Panc1 (cell line): ENCODE data around the gene MED13. TPM values are rescaled to one million over a fixed set of nuclear protein-coding genes. Genes with fewer than 3 reads are reported as not detected.

Experiments
- ATAC-seq: fragments of 200-7000 bp; cut with Tn5 transposase; 2 replicates; pipeline ENCODE4 v1.9.1; 2020; ENCODE audit warnings: mild to moderate bottlenecking, moderate library complexity
- BruUV-seq: library from RNA; stranded (reverse); fragments of 400-500 nt; replicated peaks from 2 replicates; lab custom pipeline; 2021; lab: Mats Ljungman, UMichigan
- CTCF ChIA-PET: fragments of 300-600 bp; sonication (Branson Sonifier 250); formaldehyde crosslinking; loops from one replicate; lab custom pipeline; 2022; ENCODE audit warnings: antibody characterized with exemption; lab: Charles Lee
- POLR2A ChIA-PET: fragments of 300-600 bp; sonication (Branson Sonifier 250); formaldehyde crosslinking; loops from one replicate; lab custom pipeline; 2022; ENCODE audit warnings: antibody characterized with exemption; lab: Charles Lee
- DNase-seq: peaks from one replicate; pipeline ENCODE4 v3.0.0-alpha.2; 2010; ENCODE audit warnings: low read depth, low spot score
- H3K27ac ChIP-seq: 2 replicates; pipeline ENCODE4 v1.5.1; 2011; ENCODE audit warnings: mild to moderate bottlenecking, low read length, inconsistent platforms
- H3K27me3 ChIP-seq: fragments of 200-500 bp; sonication (Bioruptor generic); 2 replicates; pipeline ENCODE4 v1.6.0; 2014; ENCODE audit warnings: low read length, inconsistent platforms; ENCODE audit not compliant: control insufficient read depth, insufficient read depth
- H3K36me3 ChIP-seq: fragments of 200-500 bp; sonication (Bioruptor generic); 2 replicates; pipeline ENCODE4 v1.5.1; 2014; ENCODE audit warnings: inconsistent platforms, mild to moderate bottlenecking, low read length, moderate library complexity; ENCODE audit not compliant: control insufficient read depth, insufficient read depth
- H3K4me1 ChIP-seq: 2 replicates; pipeline ENCODE4 v1.5.1; 2011; ENCODE audit warnings: inconsistent platforms, mild to moderate bottlenecking, low read length, moderate library complexity; ENCODE audit not compliant: control insufficient read depth, insufficient read depth
- H3K4me3 ChIP-seq, 2 experiments: 2 replicates each; pipeline ENCODE4 v1.5.1; 2011 to 2012; ENCODE audit warnings: low read depth in 2 of 2, low read length in 2 of 2, mild to moderate bottlenecking in 2 of 2, inconsistent platforms in 1 of 2, moderate library complexity in 1 of 2
- H3K9me3 ChIP-seq: fragments of 200-500 bp; sonication (Bioruptor generic); 2 replicates; pipeline ENCODE4 v1.5.1; 2014; ENCODE audit warnings: low read depth, mild to moderate bottlenecking, inconsistent platforms, low read length, moderate library complexity; ENCODE audit not compliant: control insufficient read depth, insufficient read depth
- POLR2AphosphoS5 ChIP-seq: IDR thresholded peaks from 2 replicates; pipeline ENCODE4 v1.6.1; 2012; ENCODE audit warnings: mild to moderate bottlenecking, low read depth, low read length, moderate library complexity
- SIN3A ChIP-seq: IDR thresholded peaks from 2 replicates; pipeline ENCODE4 v1.6.1; 2012; ENCODE audit warnings: low read depth, mild to moderate bottlenecking, low read length, moderate library complexity, borderline replicate concordance; ENCODE audit not compliant: insufficient read depth
- TCF7L2 ChIP-seq: IDR thresholded peaks from 2 replicates; pipeline ENCODE4 v1.6.1; 2011; ENCODE audit warnings: mild to moderate bottlenecking, low read depth, low read length, inconsistent platforms
- in situ Hi-C: cut with HindIII; loops from 2 replicates; pipeline ENCODE4 v1.10.0; 2016; ENCODE audit warnings: low sequenced_read_pairs, low pct_unique_long_range_greater_than_20kb
- intact Hi-C: fragments of 100-400 bp; cut with micrococcal nuclease; formaldehyde crosslinking; loops from one replicate; pipeline ENCODE4 v1.10.0; 2022; ENCODE audit not compliant: unreplicated experiment
- total RNA-seq: library from RNA; stranded (reverse); gene quantifications from one replicate; pipeline ENCODE4 v1.2.1, GENCODE V29; 2021; ENCODE audit not compliant: unreplicated experiment
- TF ChIP-seq, protein P1 (sequence below): fragments of 450-650 bp; IDR thresholded peaks from 2 replicates; pipeline ENCODE4 v1.5.1; 2017; ENCODE audit warnings: mild to moderate bottlenecking
- TF ChIP-seq, protein P2 (sequence below), 2 experiments: IDR thresholded peaks; 2 replicates each; pipeline ENCODE4 v1.6.1; 2011 to 2012; ENCODE audit warnings: low read depth in 2 of 2, control low read depth in 1 of 2, low read length in 1 of 2, mild to moderate bottlenecking in 1 of 2, moderate library complexity in 1 of 2; ENCODE audit not compliant: insufficient read depth in 1 of 2

MED13 gene
- total RNA-seq, 1 experiment from 2014 or later = 69.5 TPM

DNA sequence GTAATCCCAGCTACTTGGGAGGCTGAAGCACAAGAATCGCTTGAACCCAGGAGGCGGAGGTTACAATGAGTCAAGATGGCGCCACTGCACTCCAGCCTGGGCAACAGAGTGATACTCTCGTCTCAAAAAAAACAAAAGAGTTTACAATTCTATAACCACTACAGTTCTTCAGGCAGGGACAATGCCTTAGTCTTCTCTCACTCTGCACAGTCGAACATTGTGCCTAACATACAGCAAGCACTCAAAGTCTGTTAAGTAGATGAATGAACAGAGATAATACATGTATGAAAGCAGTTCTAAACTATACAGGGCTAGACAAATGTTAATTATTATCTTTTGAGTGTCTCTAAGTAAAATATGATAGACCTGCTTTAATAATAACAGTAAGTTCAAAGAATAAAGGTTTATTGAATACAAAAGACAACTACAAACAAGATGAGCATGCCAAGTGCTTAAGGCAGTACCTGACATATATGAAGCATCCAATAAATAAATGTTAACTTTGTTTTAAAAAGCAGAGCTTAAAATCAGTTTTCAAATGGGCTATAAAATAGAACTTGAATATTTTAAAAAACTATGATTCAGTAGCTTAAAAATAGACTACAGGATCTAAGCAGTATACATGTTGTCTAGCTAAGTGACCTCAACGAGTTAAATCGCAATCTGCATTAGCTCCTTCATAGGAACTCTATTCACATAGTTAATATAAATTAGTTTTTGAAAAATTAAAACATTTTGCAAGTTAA lies 156.6 kb downstream of the MED13 start:
- ChIA-PET POLR2A (no interaction called here), CTCF (no interaction called here)
- H3K9me3 ChIP-seq = no peaks in the 10 kb centered on the region
- ATAC-seq = no peak
- TF ChIP-seq SIN3A = no peak
- no peak overlapping the region for H3K4me3 ChIP-seq
- peaks cover 14% of the 10 kb centered on the region; the same call in 1 of the 2 replicates for H3K36me3 ChIP-seq
- intact Hi-C loops = no loop called here
- H3K27me3 ChIP-seq = no peaks in the 10 kb centered on the region
- BruUV-seq = no TSS peak
- no peaks in the 10 kb centered on the region for H3K4me1 ChIP-seq
- in situ Hi-C loops = no loop called here
- H3K27ac ChIP-seq = no peak overlapping the region
- DNase-seq = no peak

DNA sequence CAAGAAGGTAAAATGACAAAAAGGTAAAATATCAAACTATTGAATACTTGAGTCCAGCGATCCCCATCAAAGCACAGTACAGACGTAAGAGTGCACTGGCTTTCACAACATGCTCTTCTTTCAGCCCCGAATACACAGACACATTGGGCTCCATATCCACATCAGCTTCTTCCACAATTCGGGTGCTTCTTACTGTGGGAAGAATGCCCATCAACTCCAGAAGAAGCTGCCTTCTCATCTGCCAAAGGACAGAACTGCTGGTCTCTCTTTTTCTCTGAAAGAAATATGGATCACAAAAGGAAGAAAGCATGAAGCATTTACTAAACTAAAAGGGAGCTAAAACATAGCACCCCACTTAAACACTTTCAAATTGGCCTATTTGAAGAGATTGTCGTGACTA lies 157.7 kb downstream of the MED13 start:
- intact Hi-C loops (no loop called here), in situ Hi-C loops (no loop called here)
- ATAC-seq (no peak), DNase-seq (no peak)
- no TSS peak for BruUV-seq
- TF ChIP-seq POLR2AphosphoS5 (no peak), TCF7L2 (no peak), SIN3A (no peak)
- TF ChIP-seq, protein P1, sequence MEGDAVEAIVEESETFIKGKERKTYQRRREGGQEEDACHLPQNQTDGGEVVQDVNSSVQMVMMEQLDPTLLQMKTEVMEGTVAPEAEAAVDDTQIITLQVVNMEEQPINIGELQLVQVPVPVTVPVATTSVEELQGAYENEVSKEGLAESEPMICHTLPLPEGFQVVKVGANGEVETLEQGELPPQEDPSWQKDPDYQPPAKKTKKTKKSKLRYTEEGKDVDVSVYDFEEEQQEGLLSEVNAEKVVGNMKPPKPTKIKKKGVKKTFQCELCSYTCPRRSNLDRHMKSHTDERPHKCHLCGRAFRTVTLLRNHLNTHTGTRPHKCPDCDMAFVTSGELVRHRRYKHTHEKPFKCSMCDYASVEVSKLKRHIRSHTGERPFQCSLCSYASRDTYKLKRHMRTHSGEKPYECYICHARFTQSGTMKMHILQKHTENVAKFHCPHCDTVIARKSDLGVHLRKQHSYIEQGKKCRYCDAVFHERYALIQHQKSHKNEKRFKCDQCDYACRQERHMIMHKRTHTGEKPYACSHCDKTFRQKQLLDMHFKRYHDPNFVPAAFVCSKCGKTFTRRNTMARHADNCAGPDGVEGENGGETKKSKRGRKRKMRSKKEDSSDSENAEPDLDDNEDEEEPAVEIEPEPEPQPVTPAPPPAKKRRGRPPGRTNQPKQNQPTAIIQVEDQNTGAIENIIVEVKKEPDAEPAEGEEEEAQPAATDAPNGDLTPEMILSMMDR = no peak
- TF ChIP-seq, protein P2, sequence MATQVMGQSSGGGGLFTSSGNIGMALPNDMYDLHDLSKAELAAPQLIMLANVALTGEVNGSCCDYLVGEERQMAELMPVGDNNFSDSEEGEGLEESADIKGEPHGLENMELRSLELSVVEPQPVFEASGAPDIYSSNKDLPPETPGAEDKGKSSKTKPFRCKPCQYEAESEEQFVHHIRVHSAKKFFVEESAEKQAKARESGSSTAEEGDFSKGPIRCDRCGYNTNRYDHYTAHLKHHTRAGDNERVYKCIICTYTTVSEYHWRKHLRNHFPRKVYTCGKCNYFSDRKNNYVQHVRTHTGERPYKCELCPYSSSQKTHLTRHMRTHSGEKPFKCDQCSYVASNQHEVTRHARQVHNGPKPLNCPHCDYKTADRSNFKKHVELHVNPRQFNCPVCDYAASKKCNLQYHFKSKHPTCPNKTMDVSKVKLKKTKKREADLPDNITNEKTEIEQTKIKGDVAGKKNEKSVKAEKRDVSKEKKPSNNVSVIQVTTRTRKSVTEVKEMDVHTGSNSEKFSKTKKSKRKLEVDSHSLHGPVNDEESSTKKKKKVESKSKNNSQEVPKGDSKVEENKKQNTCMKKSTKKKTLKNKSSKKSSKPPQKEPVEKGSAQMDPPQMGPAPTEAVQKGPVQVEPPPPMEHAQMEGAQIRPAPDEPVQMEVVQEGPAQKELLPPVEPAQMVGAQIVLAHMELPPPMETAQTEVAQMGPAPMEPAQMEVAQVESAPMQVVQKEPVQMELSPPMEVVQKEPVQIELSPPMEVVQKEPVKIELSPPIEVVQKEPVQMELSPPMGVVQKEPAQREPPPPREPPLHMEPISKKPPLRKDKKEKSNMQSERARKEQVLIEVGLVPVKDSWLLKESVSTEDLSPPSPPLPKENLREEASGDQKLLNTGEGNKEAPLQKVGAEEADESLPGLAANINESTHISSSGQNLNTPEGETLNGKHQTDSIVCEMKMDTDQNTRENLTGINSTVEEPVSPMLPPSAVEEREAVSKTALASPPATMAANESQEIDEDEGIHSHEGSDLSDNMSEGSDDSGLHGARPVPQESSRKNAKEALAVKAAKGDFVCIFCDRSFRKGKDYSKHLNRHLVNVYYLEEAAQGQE (IDR thresholded peaks at IDR 0.05; ENCODE audit: insufficient read depth in 1 of 2, low read depth in 2 of 2, low read length in 1 of 2) = no peak
- H3K36me3 ChIP-seq = peaks cover 15% of the 10 kb centered on the region; the same call in 1 of the 2 replicates
- CTCF ChIA-PET = no interaction called here
- no peak overlapping the region for H3K4me3 ChIP-seq
- no peaks in the 10 kb centered on the region for H3K27me3 ChIP-seq
- no peaks in the 10 kb centered on the region for H3K4me1 ChIP-seq
- POLR2A ChIA-PET = interaction anchor here (0.5 kb wide), 1 partner anchor 487 kb away, joined by 7 read pairs; no protein-coding TSS in a partner anchor
- no peaks in the 10 kb centered on the region for H3K9me3 ChIP-seq
- H3K27ac ChIP-seq = no peak overlapping the region

DNA sequence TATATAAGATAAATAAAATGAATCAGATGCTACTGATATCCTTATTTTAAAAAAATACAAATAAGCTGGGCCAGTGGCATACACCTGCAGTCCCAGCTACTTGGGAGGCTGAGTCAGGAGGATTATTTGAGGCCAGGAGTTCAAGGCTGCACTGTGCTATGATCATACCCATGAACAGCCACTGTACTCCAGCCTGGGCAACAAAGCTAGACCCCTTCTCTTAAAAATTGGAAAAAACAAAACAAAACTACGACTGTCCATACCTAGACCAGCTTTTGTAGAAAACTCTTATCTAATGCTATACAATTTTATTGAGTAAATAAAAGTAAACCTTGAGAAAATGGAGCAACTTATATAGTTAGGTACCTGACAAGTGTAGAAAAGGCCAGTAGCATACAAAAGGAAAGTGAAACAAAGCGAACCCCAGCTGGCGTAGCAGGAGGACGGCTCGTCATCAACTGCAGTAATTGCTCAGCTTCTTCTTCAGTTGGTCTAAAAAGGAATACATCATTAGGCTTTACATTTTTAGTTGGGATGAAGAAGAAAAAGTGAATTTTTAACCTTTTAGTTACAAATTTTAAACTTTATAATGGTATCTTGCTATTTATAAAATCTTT lies 160.9 kb downstream of the MED13 start:
- H3K9me3 ChIP-seq = no peaks in the 10 kb centered on the region
- H3K36me3 ChIP-seq = peaks cover 8% of the 10 kb centered on the region; the same call in 1 of the 2 replicates
- ChIA-PET POLR2A (no interaction called here), CTCF (no interaction called here)
- H3K27ac ChIP-seq = no peak overlapping the region
- DNase-seq (no peak), ATAC-seq (no peak)
- H3K27me3 ChIP-seq = no peaks in the 10 kb centered on the region
- no TSS peak for BruUV-seq
- no peaks in the 10 kb centered on the region for H3K4me1 ChIP-seq
- TF ChIP-seq POLR2AphosphoS5 (no peak), TCF7L2 (no peak), SIN3A (no peak)
- TF ChIP-seq, protein P2 (IDR thresholded peaks at IDR 0.05; ENCODE audit: insufficient read depth in 1 of 2, low read depth in 2 of 2, low read length in 1 of 2) = no peak
- TF ChIP-seq, protein P1 = no peak
- in situ Hi-C loops (no loop called here), intact Hi-C loops (no loop called here)
- no peak overlapping the region for H3K4me3 ChIP-seq
